GM12878 (cell line): Measurements from ENCODE around the gene LMTK3. TPM values are rescaled to one million over a fixed set of nuclear protein-coding genes. Genes with fewer than 3 reads are reported as not detected.

Source experiments
- ATAC-seq: fragments of 200-7000 bp; cut with Tn5 transposase; 3 replicates; pipeline ENCODE4 v1.9.1; 2020; ENCODE audit warnings: mild to moderate bottlenecking, moderate library complexity
- BruUV-seq: library from RNA; stranded (reverse); fragments of 400-500 nt; replicated peaks from 2 replicates; lab custom pipeline; 2021; lab: Mats Ljungman, UMichigan
- CTCF ChIA-PET: fragments of 300-600 bp; sonication (Branson Sonifier 250); formaldehyde crosslinking; extraction: SDS; loops from one replicate; lab custom pipeline; 2021; ENCODE audit warnings: inconsistent platforms; lab: Yijun Ruan, JAX
- POLR2A ChIA-PET: fragments of 350-600 bp; formaldehyde crosslinking; extraction: SDS; loops from one replicate; lab custom pipeline; 2021; ENCODE audit warnings: inconsistent platforms; lab: Charles Lee
- RAD21 ChIA-PET: fragments of 300-600 bp; sonication (Branson Sonifier 250); formaldehyde crosslinking; loops from one replicate; lab custom pipeline; 2023; ENCODE audit warnings: antibody characterized with exemption; ENCODE audit not compliant: unreplicated experiment; lab: Charles Lee
- SMC1A ChIA-PET: fragments of 300-600 bp; sonication (Branson Sonifier 250); formaldehyde crosslinking; loops from one replicate; lab custom pipeline; 2023; ENCODE audit not compliant: unreplicated experiment, uncharacterized antibody; lab: Charles Lee
- DNase-seq: peaks from one replicate; pipeline ENCODE4 v3.0.0-alpha.2; 2011; ENCODE audit warnings: low read depth, low spot score
- FAIRE-seq: peaks from 3 replicates; lab custom pipeline; 2011; peaks lifted over from hg19 to GRCh38; lab: Jason Lieb, UNC
- H2AFZ ChIP-seq: 2 replicates; pipeline ENCODE4 v1.6.0; 2011; ENCODE audit warnings: low read depth, low read length, control low read depth; ENCODE audit not compliant: control insufficient read depth
- H3K27ac ChIP-seq: 2 replicates; pipeline ENCODE4 v1.5.1; 2011; ENCODE audit warnings: control low read depth; ENCODE audit not compliant: control insufficient read depth, insufficient read depth
- H3K27me3 ChIP-seq, 2 experiments: replicated peaks in 1 of 2; 2 replicates each; pipeline versions ENCODE4 v1.6.0 to v1.6.1; 2011; ENCODE audit warnings: low read length in 1 of 2; ENCODE audit not compliant: control insufficient read depth in 2 of 2, insufficient read depth in 2 of 2
- H3K36me3 ChIP-seq, 2 experiments: 2 replicates each; pipeline ENCODE4 v1.5.1; 2011; ENCODE audit warnings: low read length in 1 of 2; ENCODE audit not compliant: control insufficient read depth in 2 of 2, insufficient read depth in 2 of 2
- H3K4me1 ChIP-seq: 2 replicates; pipeline ENCODE4 v1.6.1; 2011; ENCODE audit warnings: mild to moderate bottlenecking, low read length, moderate library complexity, mixed read lengths; ENCODE audit not compliant: control insufficient read depth, insufficient read depth
- H3K4me2 ChIP-seq: 2 replicates; pipeline ENCODE4 v1.6.0; 2011; ENCODE audit warnings: control low read depth; ENCODE audit not compliant: control insufficient read depth, insufficient read depth
- H3K4me3 ChIP-seq: fragments of 200-600 bp; sonication (generic); 2 replicates; pipeline ENCODE4 v1.5.1; 2016
- H3K79me2 ChIP-seq: 2 replicates; pipeline ENCODE4 v1.6.0; 2011; ENCODE audit warnings: low read length; ENCODE audit not compliant: control insufficient read depth, insufficient read depth
- H3K9ac ChIP-seq: 2 replicates; pipeline ENCODE4 v1.8.0; 2011; ENCODE audit warnings: low read length, control low read depth, mixed read lengths; ENCODE audit not compliant: control insufficient read depth, insufficient read depth
- H3K9me3 ChIP-seq: replicated peaks from 3 replicates; pipeline ENCODE4 v1.5.1; 2011; ENCODE audit warnings: mild to moderate bottlenecking, low read length; ENCODE audit not compliant: control insufficient read depth, insufficient read depth
- H4K20me1 ChIP-seq: 2 replicates; pipeline ENCODE4 v1.6.0; 2011; ENCODE audit not compliant: control insufficient read depth, insufficient read depth
- BACH1 ChIP-seq: fragments of 450-650 bp; IDR thresholded peaks from 2 replicates; pipeline ENCODE4 v1.6.1; 2017; ENCODE audit warnings: mild to moderate bottlenecking, borderline replicate concordance
- CHD4 ChIP-seq: fragments of 200-600 bp; sonication (generic); IDR thresholded peaks from 2 replicates; pipeline ENCODE4 v1.6.1; 2016; ENCODE audit warnings: mild to moderate bottlenecking
- IKZF1 ChIP-seq: fragments of 450-650 bp; conservative IDR thresholded peaks from 2 replicates; pipeline ENCODE4 v1.6.1; 2017; ENCODE audit warnings: antibody characterized with exemption, mild to moderate bottlenecking
- IRF4 ChIP-seq: IDR thresholded peaks from 2 replicates; pipeline ENCODE4 v1.6.1; 2011; ENCODE audit warnings: low read depth, low read length
- MTA2 ChIP-seq: fragments of 450-650 bp; IDR thresholded peaks from 2 replicates; pipeline ENCODE4 v1.6.1; 2016; ENCODE audit warnings: low read depth, mild to moderate bottlenecking, moderate library complexity
- POLR2A ChIP-seq: IDR thresholded peaks from 2 replicates; pipeline ENCODE4 v1.6.1; 2011; ENCODE audit warnings: low read depth, mild to moderate bottlenecking, low read length
- RAD51 ChIP-seq: fragments of 450-650 bp; IDR thresholded peaks from 2 replicates; pipeline ENCODE4 v1.6.1; 2016; ENCODE audit warnings: moderate library complexity, mild to moderate bottlenecking, inconsistent platforms
- SIN3A ChIP-seq: IDR thresholded peaks from 2 replicates; pipeline ENCODE4 v1.6.1; 2012; ENCODE audit warnings: low read depth, low read length, improper control_type of control experiment
- TBL1XR1 ChIP-seq: IDR thresholded peaks from 2 replicates; pipeline ENCODE4 v1.6.1; 2012; ENCODE audit warnings: low read depth, low read length, improper control_type of control experiment
- TCF3 ChIP-seq: IDR thresholded peaks from 2 replicates; pipeline ENCODE4 v1.6.1; 2012; ENCODE audit warnings: low read depth, mild to moderate bottlenecking, low read length, borderline replicate concordance; ENCODE audit not compliant: insufficient read depth
- YY1 ChIP-seq: IDR thresholded peaks from 2 replicates; pipeline ENCODE4 v1.6.1; 2011; ENCODE audit warnings: low read depth, mild to moderate bottlenecking, low read length
- WGBS: methylation state at CpG from one replicate; pipeline ENCODE4 v1.1.6; 2016; ENCODE audit warnings: low lambda C conversion rate; ENCODE audit not compliant: insufficient replicate concordance, insufficient coverage; ENCODE audit errors: missing lambda C conversion rate; 5-methylcytosine and 5-hydroxymethylcytosine counted together
- in situ Hi-C: fragments of 300-500 bp; cut with MboI; formaldehyde crosslinking; loops from 9 replicates; pipeline ENCODE4 v1.14.3; 2018; ENCODE audit warnings: mixed read lengths
- intact Hi-C: fragments of 100-400 bp; cut with micrococcal nuclease; formaldehyde crosslinking; loops from one replicate; pipeline ENCODE4 v1.14.2; 2022; ENCODE audit not compliant: unreplicated experiment
- polyA plus RNA-seq, 11 experiments: library from polyadenylated mRNA; depleted of rRNA in 4 of 11; unstranded in 6 of 11; stranded (reverse) in 5 of 11; fragments of >200 nt; fragmentation: Nextera tagmentation in 4 of 11; fragmentation: Illumina TruSeq in 1 of 11; extraction: Ambion mirVana in 4 of 11; extraction: Trizol in 1 of 11; gene quantifications; 1 replicate in 1 of 11; 2 replicates in 10 of 11; pipeline versions ENCODE4 v1.2.1 to v1.2.3, GENCODE V29; 2011 to 2016; ENCODE audit warnings: inconsistent platforms in 2 of 11, missing spikeins in 2 of 11, low read depth in 1 of 11
- total RNA-seq, 4 experiments: library from RNA; depleted of rRNA in 3 of 4; stranded (reverse); fragments of >200 nt in 3 of 4; fragmentation: Illumina TruSeq in 1 of 4; extraction: Trizol in 1 of 4; gene quantifications; 2 replicates each; pipeline versions ENCODE4 v1.2.1 to v1.2.3, GENCODE V29; 2013 to 2021
- TF ChIP-seq, protein P1 (sequence below): fragments of 450-650 bp; IDR thresholded peaks from 2 replicates; pipeline ENCODE4 v1.6.1; 2016; ENCODE audit warnings: mild to moderate bottlenecking

Gene LMTK3
- total and polyA plus RNA-seq, 10 of the 15 experiments (the other 5 are each of a cell fraction or from before 2014, with no cell fraction given): under 0.01 to 0.28 (median 0.04) TPM; not detected in 3

DNA sequence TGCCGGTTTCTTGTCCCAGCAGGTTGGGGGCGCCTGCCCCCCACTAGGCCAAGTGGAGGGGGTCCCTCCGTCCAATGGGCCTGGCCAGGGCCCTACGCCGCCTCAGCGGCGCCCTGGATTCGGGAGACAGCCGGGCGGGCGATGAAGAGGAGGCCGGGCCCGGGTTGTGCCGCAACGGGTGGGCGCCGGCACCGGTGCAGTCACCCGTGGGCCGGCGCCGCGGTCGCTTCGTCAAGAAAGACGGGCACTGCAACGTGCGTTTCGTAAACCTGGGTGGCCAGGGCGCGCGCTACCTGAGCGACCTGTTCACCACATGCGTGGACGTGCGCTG is 50.0 kb downstream of the LMTK3 start:
- Histone ChIP-seq H2AFZ (no peak overlapping the region), H3K27me3 (no peaks in the 10 kb centered on the region), H3K36me3 (peaks cover 0 to 6% of the 10 kb centered on the region in 2 experiments; a peak in 2 of 4 replicates), H3K4me1 (peaks cover 2% of the 10 kb centered on the region; the same call in 1 of the 2 replicates), H3K79me2 (no peaks in the 10 kb centered on the region), H3K9ac (no peak overlapping the region), H3K9me3 (no peaks in the 10 kb centered on the region), H3K4me2 (no peak overlapping the region), H3K4me3 (no peak overlapping the region), H4K20me1 (no peaks in the 10 kb centered on the region), H3K27ac (no peak overlapping the region)
- RAD21 ChIA-PET: interaction anchor here (1.1 kb wide), 1 partner anchor 71 kb away, joined by 3 read pairs; the partner anchor contains the start of gene KDELR1
- SMC1A ChIA-PET: no interaction called here
- POLR2A ChIA-PET: interaction anchor here (0.6 kb wide), 2 partner anchors 8 to 82 kb away, joined by 3 read pairs; no protein-coding TSS in a partner anchor
- FAIRE-seq: no peak
- DNase-seq: no peak
- intact Hi-C loops (no loop called here), in situ Hi-C loops (no loop called here)
- TF ChIP-seq BACH1: no peak
- peak; percentile 62; the same call in 1 of the 2 replicates for TF ChIP-seq POLR2A
- whole genome bisulfite sequencing: 97% methylated on average over 27 of the region's 36 CpGs
- ATAC-seq: no peak
- BruUV-seq: no TSS peak
- CTCF ChIA-PET: no interaction called here

DNA sequence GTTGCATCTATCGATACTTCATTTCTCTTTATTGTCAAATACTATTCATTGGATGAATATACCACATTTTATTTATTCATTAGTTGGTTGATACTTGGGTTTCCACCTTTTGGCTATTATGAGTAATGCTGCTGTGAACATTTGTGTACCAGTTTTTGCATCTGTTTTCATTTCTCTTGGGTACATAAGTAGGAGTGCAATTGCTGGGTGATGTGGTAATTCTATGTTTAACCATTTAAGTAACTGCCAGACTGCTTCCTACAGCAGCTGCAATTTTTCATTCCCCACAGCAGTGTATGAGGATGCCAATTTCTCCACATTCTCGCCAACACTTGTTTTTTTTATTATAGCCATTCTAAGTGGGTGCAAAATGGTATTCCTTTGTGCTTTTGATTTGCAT is 53.6 kb downstream of the LMTK3 start:
- TF ChIP-seq TBL1XR1 (no peak), TCF3 (no peak), MTA2 (no peak), SIN3A (no peak), RAD51 (no peak), YY1 (no peak), CHD4 (no peak), IKZF1 (no peak), IRF4 (no peak)
- TF ChIP-seq, protein P1, sequence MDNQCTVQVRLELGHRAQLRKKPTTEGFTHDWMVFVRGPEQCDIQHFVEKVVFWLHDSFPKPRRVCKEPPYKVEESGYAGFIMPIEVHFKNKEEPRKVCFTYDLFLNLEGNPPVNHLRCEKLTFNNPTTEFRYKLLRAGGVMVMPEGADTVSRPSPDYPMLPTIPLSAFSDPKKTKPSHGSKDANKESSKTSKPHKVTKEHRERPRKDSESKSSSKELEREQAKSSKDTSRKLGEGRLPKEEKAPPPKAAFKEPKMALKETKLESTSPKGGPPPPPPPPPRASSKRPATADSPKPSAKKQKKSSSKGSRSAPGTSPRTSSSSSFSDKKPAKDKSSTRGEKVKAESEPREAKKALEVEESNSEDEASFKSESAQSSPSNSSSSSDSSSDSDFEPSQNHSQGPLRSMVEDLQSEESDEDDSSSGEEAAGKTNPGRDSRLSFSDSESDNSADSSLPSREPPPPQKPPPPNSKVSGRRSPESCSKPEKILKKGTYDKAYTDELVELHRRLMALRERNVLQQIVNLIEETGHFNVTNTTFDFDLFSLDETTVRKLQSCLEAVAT: no peak
- Histone ChIP-seq H3K79me2 (no peaks in the 10 kb centered on the region; the same call in 1 of the 2 replicates), H3K4me3 (no peak overlapping the region), H2AFZ (no peak overlapping the region), H3K27ac (no peak overlapping the region), H3K4me2 (no peak overlapping the region), H3K27me3 (no peaks in the 10 kb centered on the region), H3K9ac (no peak overlapping the region), H3K36me3 (peaks cover 8 to 17% of the 10 kb centered on the region in 2 experiments), H3K4me1 (no peaks in the 10 kb centered on the region; the same call in 1 of the 2 replicates), H3K9me3 (no peaks in the 10 kb centered on the region), H4K20me1 (no peaks in the 10 kb centered on the region)
- 95% methylated on average over 2 of the region's 2 CpGs for WGBS
- intact Hi-C loops: no loop called here
- DNase-seq (no peak), ATAC-seq (no peak), FAIRE-seq (no peak)
- RAD21 ChIA-PET: interaction anchor here (0.8 kb wide), 1 partner anchor 66 kb away, joined by 3 read pairs; the partner anchor contains the start of gene KDELR1
- CTCF ChIA-PET: interaction anchor here (0.5 kb wide), 1 partner anchor 611 kb away, joined by 4 read pairs; no protein-coding TSS in a partner anchor
- BruUV-seq: no TSS peak
- POLR2A ChIA-PET: no interaction called here
- in situ Hi-C loops: no loop called here
- SMC1A ChIA-PET: no interaction called here
